GM23338 (cell line): ENCODE results near the gene SFTPB. TPM values are rescaled to one million over a fixed set of nuclear protein-coding genes. Genes with fewer than 3 reads are reported as not detected.

Experiments
- ATAC-seq: fragments of 200-7000 bp; cut with Tn5 transposase; 3 replicates; pipeline ENCODE4 v1.9.1; 2020
- DNase-seq: peaks from one replicate; pipeline ENCODE4 v3.0.0-alpha.2; 2015; ENCODE audit warnings: low spot score
- H2AFZ ChIP-seq: fragments of 200-600 bp; sonication (generic); 2 replicates; pipeline ENCODE4 v1.8.0; 2016; ENCODE audit warnings: antibody characterized with exemption, mild to moderate bottlenecking, moderate library complexity
- H3F3A ChIP-seq: fragments of 200-600 bp; sonication (generic); replicated peaks from 2 replicates; pipeline ENCODE4 v1.8.0; 2017; ENCODE audit warnings: antibody characterized with exemption, mixed run types, low read depth
- H3K27ac ChIP-seq: fragments of 200-600 bp; sonication (generic); 2 replicates; pipeline ENCODE4 v1.6.1; 2016; ENCODE audit warnings: low read depth
- H3K27me3 ChIP-seq: fragments of 200-600 bp; sonication (generic); 2 replicates; pipeline ENCODE4 v1.8.0; 2016; ENCODE audit warnings: mild to moderate bottlenecking, mixed run types, moderate library complexity; ENCODE audit not compliant: insufficient read depth
- H3K36me3 ChIP-seq: fragments of 200-600 bp; sonication (generic); 2 replicates; pipeline ENCODE4 v1.8.0; 2016; ENCODE audit warnings: mild to moderate bottlenecking; ENCODE audit not compliant: insufficient read depth
- H3K4me1 ChIP-seq: fragments of 200-600 bp; sonication (generic); 2 replicates; pipeline ENCODE4 v1.8.0; 2016; ENCODE audit warnings: mild to moderate bottlenecking, moderate library complexity; ENCODE audit not compliant: insufficient read depth
- H3K4me2 ChIP-seq: fragments of 200-600 bp; sonication (generic); 2 replicates; pipeline ENCODE4 v1.7.1; 2017; ENCODE audit warnings: mixed run types
- H3K4me3 ChIP-seq: fragments of 200-600 bp; sonication (generic); 2 replicates; pipeline ENCODE4 v1.6.1; 2016; ENCODE audit warnings: mixed run types
- H3K79me2 ChIP-seq: fragments of 200-600 bp; sonication (generic); replicated peaks from 2 replicates; pipeline ENCODE4 v1.8.0; 2017; ENCODE audit warnings: mild to moderate bottlenecking; ENCODE audit not compliant: insufficient read depth
- H3K9me2 ChIP-seq: fragments of 200-600 bp; sonication (generic); 2 replicates; pipeline ENCODE4 v1.8.0; 2017; ENCODE audit not compliant: insufficient read depth
- H4K20me1 ChIP-seq: fragments of 200-600 bp; sonication (generic); replicated peaks from 2 replicates; pipeline ENCODE4 v1.8.0; 2017; ENCODE audit warnings: mild to moderate bottlenecking; ENCODE audit not compliant: insufficient read depth
- H3K27ac Mint-ChIP-seq: 2 replicates; pipeline ENCODE4 v1.8.0; 2020; ENCODE audit warnings: inconsistent platforms, mild to moderate bottlenecking, moderate library complexity, mixed read lengths
- H3K27me3 Mint-ChIP-seq: 3 replicates; pipeline ENCODE4 v1.8.0; 2022; ENCODE audit warnings: low read depth, mild to moderate bottlenecking, moderate library complexity, mixed read lengths, inconsistent platforms; ENCODE audit not compliant: insufficient read depth, poor library complexity
- H3K36me3 Mint-ChIP-seq: 3 replicates; pipeline ENCODE4 v1.8.0; 2021; ENCODE audit warnings: low read depth, mild to moderate bottlenecking, inconsistent platforms, moderate library complexity, mixed read lengths
- H3K4me1 Mint-ChIP-seq: 3 replicates; pipeline ENCODE4 v1.8.0; 2020; ENCODE audit warnings: mild to moderate bottlenecking, inconsistent platforms, mixed read lengths
- H3K4me3 Mint-ChIP-seq: 3 replicates; pipeline ENCODE4 v1.8.0; 2021; ENCODE audit warnings: moderate library complexity, mild to moderate bottlenecking, inconsistent platforms, mixed read lengths
- H3K9me3 Mint-ChIP-seq: 3 replicates; pipeline ENCODE4 v1.8.0; 2020; ENCODE audit warnings: moderate library complexity, mild to moderate bottlenecking, inconsistent platforms, mixed read lengths
- CREB1 ChIP-seq: fragments of 250-450 bp; sonication (Bioruptor Pico); IDR thresholded peaks from 2 replicates; pipeline ENCODE4 v1.5.0; 2020; ENCODE audit warnings: low read depth, mild to moderate bottlenecking, moderate library complexity
- ETS1 ChIP-seq: IDR thresholded peaks from 2 replicates; pipeline ENCODE4 v1.6.1; 2016; ENCODE audit warnings: antibody characterized with exemption
- EZH2 ChIP-seq: fragments of 200-600 bp; sonication (generic); IDR thresholded peaks from one replicate; pipeline ENCODE4 v1.8.0; 2017; ENCODE audit warnings: antibody characterized with exemption, mild to moderate bottlenecking, low read depth; ENCODE audit not compliant: unreplicated experiment
- JUNB ChIP-seq: IDR thresholded peaks from one replicate; pipeline ENCODE4 v1.6.1; 2016; ENCODE audit warnings: antibody characterized with exemption; ENCODE audit not compliant: unreplicated experiment
- NANOG ChIP-seq: IDR thresholded peaks from 2 replicates; pipeline ENCODE4 v1.6.1; 2016; ENCODE audit warnings: antibody characterized with exemption, borderline replicate concordance
- POLR2AphosphoS5 ChIP-seq: IDR thresholded peaks from 2 replicates; pipeline ENCODE4 v1.6.1; 2016; ENCODE audit warnings: antibody characterized with exemption, low read depth
- REST ChIP-seq: IDR thresholded peaks from one replicate; pipeline ENCODE4 v1.6.1; 2018; ENCODE audit warnings: antibody characterized with exemption; ENCODE audit not compliant: unreplicated experiment
- STAT1 ChIP-seq: IDR thresholded peaks from one replicate; pipeline ENCODE4 v1.6.1; 2016; ENCODE audit warnings: antibody characterized with exemption; ENCODE audit not compliant: unreplicated experiment
- ZNF114 ChIP-seq: fragments of 250-450 bp; sonication (Bioruptor Pico); IDR thresholded peaks from 2 replicates; pipeline ENCODE4 v1.5.0; 2020; ENCODE audit warnings: mild to moderate bottlenecking, moderate library complexity
- polyA plus RNA-seq: library from polyadenylated mRNA; unstranded; fragments of >200 nt; fragmentation: Nextera tagmentation; extraction: Ambion mirVana; gene quantifications from 2 replicates; pipeline ENCODE4 v1.2.1, GENCODE V29; 2016
- total RNA-seq: library from RNA; depleted of rRNA; stranded (reverse); fragments of >200 nt; shearing (Covaris generic); gene quantifications from 2 replicates; pipeline ENCODE4 v1.2.3, GENCODE V29; 2014

Gene SFTPB
- total and polyA plus RNA-seq, 2 experiments from 2014 or later = 0.06 TPM; not detected in 1

- Histone ChIP-seq H3K4me1 (peaks cover 8% of the 10 kb centered on the region), H3K27me3 (no peaks in the 10 kb centered on the region), H3K9me2 (no peaks in the 10 kb centered on the region), H3F3A (no peaks in the 10 kb centered on the region), H4K20me1 (no peaks in the 10 kb centered on the region), H2AFZ (no peak overlapping the region), H3K79me2 (no peaks in the 10 kb centered on the region), H3K27ac (no peak overlapping the region), H3K4me3 (no peak overlapping the region), H3K4me2 (no peak overlapping the region), H3K36me3 (no peaks in the 10 kb centered on the region)
- ATAC-seq (no peak), DNase-seq (no peak)
- no peak overlapping the region for H3K27ac Mint-ChIP-seq
- no peaks in the 10 kb centered on the region for H3K36me3 Mint-ChIP-seq
- peaks cover 6% of the 10 kb centered on the region for H3K27me3 Mint-ChIP-seq
- no peak overlapping the region for H3K4me3 Mint-ChIP-seq
- no peaks in the 10 kb centered on the region for H3K9me3 Mint-ChIP-seq
- no peak for TF ChIP-seq POLR2AphosphoS5
- no peak for TF ChIP-seq CREB1 (CRISPR knock-in tag)
- TF ChIP-seq REST = no peak
- no peak for TF ChIP-seq EZH2
- no peak for TF ChIP-seq ZNF114
- TF ChIP-seq ETS1 = no peak
- H3K4me1 Mint-ChIP-seq = peaks cover 23% of the 10 kb centered on the region
These were observed 8.0 kb upstream of the SFTPB start for GRCh38 chr2:85675866-85676548.

- H3K36me3 Mint-ChIP-seq = no peaks in the 10 kb centered on the region
- TF ChIP-seq EZH2 (no peak), JUNB (no peak), REST (no peak), ZNF114 (no peak), POLR2AphosphoS5 (no peak), ETS1 (no peak), STAT1 (no peak), NANOG (no peak)
These were observed 7.4 kb upstream of the SFTPB start for GRCh38 chr2:85675427-85675826.

More at GRCh38 chr2:85675427-85675826, 7.4 kb upstream of the SFTPB start:
- no peak for ATAC-seq
- no peak for DNase-seq
- peaks cover 6% of the 10 kb centered on the region for H3K27me3 Mint-ChIP-seq
- Histone ChIP-seq H3K4me2 (no peak overlapping the region), H4K20me1 (no peaks in the 10 kb centered on the region), H3K27me3 (no peaks in the 10 kb centered on the region), H2AFZ (no peak overlapping the region), H3K79me2 (no peaks in the 10 kb centered on the region), H3K36me3 (no peaks in the 10 kb centered on the region), H3K4me3 (no peak overlapping the region), H3K9me2 (no peaks in the 10 kb centered on the region), H3K4me1 (peaks cover 8% of the 10 kb centered on the region), H3K27ac (no peak overlapping the region), H3F3A (no peaks in the 10 kb centered on the region)
- peaks cover 23% of the 10 kb centered on the region for H3K4me1 Mint-ChIP-seq
- H3K9me3 Mint-ChIP-seq = no peaks in the 10 kb centered on the region
- no peak overlapping the region for H3K4me3 Mint-ChIP-seq
- H3K27ac Mint-ChIP-seq = no peak overlapping the region
